ENCODE measurements around the gene TMOD2.

Gene TMOD2

GRCh38 chr15:51751697-51752683, 593 bp downstream of the TMOD2 start:
- no peak for DNase-seq
- no peak overlapping the region for H3K27ac ChIP-seq
- no peaks in the 10 kb centered on the region for H3K36me3 ChIP-seq (replicated peaks)
- in situ Hi-C loops (cut with HindIII; ENCODE audit: low pct_ligation_motif_present, low sequenced_read_pairs): no loop called here
- H3K4me3 ChIP-seq (ENCODE audit: low read depth, low read length): peak overlapping the region; percentile 63
- H3K27me3 ChIP-seq (replicated peaks): peaks cover 24% of the 10 kb centered on the region
- TF ChIP-seq, protein P1, sequence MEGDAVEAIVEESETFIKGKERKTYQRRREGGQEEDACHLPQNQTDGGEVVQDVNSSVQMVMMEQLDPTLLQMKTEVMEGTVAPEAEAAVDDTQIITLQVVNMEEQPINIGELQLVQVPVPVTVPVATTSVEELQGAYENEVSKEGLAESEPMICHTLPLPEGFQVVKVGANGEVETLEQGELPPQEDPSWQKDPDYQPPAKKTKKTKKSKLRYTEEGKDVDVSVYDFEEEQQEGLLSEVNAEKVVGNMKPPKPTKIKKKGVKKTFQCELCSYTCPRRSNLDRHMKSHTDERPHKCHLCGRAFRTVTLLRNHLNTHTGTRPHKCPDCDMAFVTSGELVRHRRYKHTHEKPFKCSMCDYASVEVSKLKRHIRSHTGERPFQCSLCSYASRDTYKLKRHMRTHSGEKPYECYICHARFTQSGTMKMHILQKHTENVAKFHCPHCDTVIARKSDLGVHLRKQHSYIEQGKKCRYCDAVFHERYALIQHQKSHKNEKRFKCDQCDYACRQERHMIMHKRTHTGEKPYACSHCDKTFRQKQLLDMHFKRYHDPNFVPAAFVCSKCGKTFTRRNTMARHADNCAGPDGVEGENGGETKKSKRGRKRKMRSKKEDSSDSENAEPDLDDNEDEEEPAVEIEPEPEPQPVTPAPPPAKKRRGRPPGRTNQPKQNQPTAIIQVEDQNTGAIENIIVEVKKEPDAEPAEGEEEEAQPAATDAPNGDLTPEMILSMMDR (IDR thresholded peaks at IDR 0.05; ENCODE audit: low read depth, low read length, missing control alignments): no peak

DNA sequence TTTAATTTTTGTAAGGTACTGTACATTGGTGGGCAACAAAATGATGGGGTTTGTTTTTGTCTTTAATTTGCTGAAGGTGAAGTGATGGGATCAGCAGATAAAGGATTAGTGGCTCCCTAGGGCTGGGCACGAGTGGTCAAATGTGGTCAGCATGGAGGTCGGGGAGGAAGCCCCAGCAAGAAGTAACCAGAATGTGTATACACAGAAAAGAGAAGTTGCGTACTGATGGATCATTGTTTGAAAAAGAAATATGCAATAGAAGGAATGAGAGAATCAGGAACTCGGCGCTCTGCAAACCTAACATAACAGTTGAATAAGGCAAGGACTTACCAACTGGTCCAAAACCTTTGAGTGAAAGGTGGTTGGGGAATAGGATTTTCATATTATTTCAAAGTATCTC, 1.5 kb downstream of the TMOD2 start:
- no peak for DNase-seq
- Histone ChIP-seq H3K36me3 (replicated peaks) (no peaks in the 10 kb centered on the region), H3K27ac (no peak overlapping the region), H3K4me3 (ENCODE audit: low read depth, low read length) (no peak overlapping the region), H3K27me3 (replicated peaks) (peaks cover 24% of the 10 kb centered on the region)
- in situ Hi-C loops (cut with HindIII; ENCODE audit: low pct_ligation_motif_present, low sequenced_read_pairs): no loop called here
- TF ChIP-seq, protein P1 (IDR thresholded peaks at IDR 0.05; ENCODE audit: low read depth, low read length, missing control alignments): no peak

- Histone ChIP-seq H3K27ac (no peak overlapping the region), H3K4me3 (ENCODE audit: low read depth, low read length) (no peak overlapping the region), H3K27me3 (replicated peaks) (peaks cover 20% of the 10 kb centered on the region), H3K36me3 (replicated peaks) (no peaks in the 10 kb centered on the region)
- TF ChIP-seq, protein P1 (IDR thresholded peaks at IDR 0.05; ENCODE audit: low read depth, low read length, missing control alignments): no peak
- in situ Hi-C loops (cut with HindIII; ENCODE audit: low pct_ligation_motif_present, low sequenced_read_pairs): no loop called here
- DNase-seq: no peak
Measured at GRCh38 chr15:51754267-51754666, 2.9 kb downstream of the TMOD2 start.

DNA sequence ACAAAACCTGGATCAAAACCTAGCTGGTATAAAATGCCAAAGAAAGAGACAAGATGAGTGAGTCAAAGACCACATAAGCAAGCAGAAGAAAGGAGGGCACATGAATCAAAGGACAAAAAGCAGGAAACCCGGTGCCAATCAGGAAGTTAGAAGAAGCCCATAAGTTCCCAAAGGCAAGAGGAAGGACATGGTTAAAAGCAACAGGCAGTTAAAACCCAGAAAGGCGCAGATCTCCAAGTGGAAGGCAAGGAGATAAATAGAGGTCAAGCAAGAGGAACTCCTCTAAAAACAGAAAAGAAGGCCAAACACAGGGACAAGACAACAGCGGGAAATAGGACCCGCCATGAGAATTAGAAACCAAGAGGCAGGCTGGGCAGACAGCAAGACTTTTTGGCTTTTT, 4.4 kb downstream of the TMOD2 start:
- TF ChIP-seq, protein P1 (IDR thresholded peaks at IDR 0.05; ENCODE audit: low read depth, low read length, missing control alignments): no peak
- DNase-seq: no peak
- Histone ChIP-seq H3K27ac (no peak overlapping the region), H3K4me3 (ENCODE audit: low read depth, low read length) (no peak overlapping the region), H3K36me3 (replicated peaks) (no peaks in the 10 kb centered on the region), H3K27me3 (replicated peaks) (peaks cover 4% of the 10 kb centered on the region)
- in situ Hi-C loops (cut with HindIII; ENCODE audit: low pct_ligation_motif_present, low sequenced_read_pairs): no loop called here

GRCh38 chr15:51756482-51756881, 5.1 kb downstream of the TMOD2 start:
- DNase-seq: no peak
- H3K4me3 ChIP-seq (ENCODE audit: low read depth, low read length): no peak overlapping the region
- H3K27me3 ChIP-seq (replicated peaks): no peaks in the 10 kb centered on the region
- no peak overlapping the region for H3K27ac ChIP-seq
- in situ Hi-C loops (cut with HindIII; ENCODE audit: low pct_ligation_motif_present, low sequenced_read_pairs): no loop called here
- no peaks in the 10 kb centered on the region for H3K36me3 ChIP-seq (replicated peaks)
- TF ChIP-seq, protein P1 (IDR thresholded peaks at IDR 0.05; ENCODE audit: low read depth, low read length, missing control alignments): no peak
